Measurements from ENCODE around the gene RNF224.

Gene RNF224

GRCh38 chr9:137192859-137193258 lies 34.4 kb upstream of the RNF224 start:
- DNase-seq = no peak

GRCh38 chr9:137193771-137194170 lies 33.5 kb upstream of the RNF224 start:
- DNase-seq = no peak

GRCh38 chr9:137194388-137194787 lies 32.9 kb upstream of the RNF224 start:
- DNase-seq = no peak

DNA sequence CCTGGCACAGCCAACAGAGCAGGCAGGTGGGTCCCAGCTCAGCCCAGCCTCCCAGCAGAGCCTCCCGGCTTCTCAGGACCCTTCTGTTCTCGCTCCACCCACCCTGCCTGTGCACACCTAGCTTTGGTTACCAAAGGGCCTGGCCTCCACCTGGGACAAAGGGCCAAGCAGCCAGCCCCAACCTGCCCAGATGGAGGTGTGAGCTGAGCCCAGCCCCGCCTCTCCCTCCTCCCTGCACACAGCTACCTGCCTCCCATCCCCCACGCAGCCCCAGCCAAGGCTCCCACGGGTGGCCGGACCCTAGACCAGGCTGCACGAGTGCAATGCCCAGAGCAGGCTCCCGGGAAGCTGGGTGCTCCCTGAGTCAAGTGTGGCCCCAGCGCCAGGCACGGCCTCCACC lies 32.4 kb upstream of the RNF224 start:
- no peak for DNase-seq

- DNase-seq = no peak
Measured at GRCh38 chr9:137195525-137196220, 31.6 kb upstream of the RNF224 start.

GRCh38 chr9:137198051-137198901 lies 29.0 kb upstream of the RNF224 start:
- DNase-seq = no peak

DNA sequence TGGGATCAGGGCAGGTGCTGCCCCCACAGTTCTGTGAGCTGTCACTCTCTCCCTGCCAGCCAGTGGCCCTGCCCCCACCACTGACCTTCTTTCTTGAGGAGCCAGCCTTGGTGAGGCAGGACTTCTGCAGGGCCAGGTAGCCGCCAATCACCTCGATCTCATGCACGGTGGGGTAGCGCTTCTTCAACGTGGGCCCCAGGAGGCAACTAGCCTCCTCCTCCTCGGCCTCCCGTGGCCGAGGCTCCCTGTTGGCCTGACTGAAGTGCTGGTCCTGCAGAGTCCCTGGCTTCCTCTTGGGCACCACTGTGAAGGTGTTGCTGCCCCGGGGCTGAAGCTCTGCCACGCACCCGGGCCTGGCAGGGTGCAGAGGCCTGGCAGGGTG lies 28.4 kb upstream of the RNF224 start:
- no peak for DNase-seq

- no peak for DNase-seq
Measured at GRCh38 chr9:137199411-137200121, 27.7 kb upstream of the RNF224 start.

DNA sequence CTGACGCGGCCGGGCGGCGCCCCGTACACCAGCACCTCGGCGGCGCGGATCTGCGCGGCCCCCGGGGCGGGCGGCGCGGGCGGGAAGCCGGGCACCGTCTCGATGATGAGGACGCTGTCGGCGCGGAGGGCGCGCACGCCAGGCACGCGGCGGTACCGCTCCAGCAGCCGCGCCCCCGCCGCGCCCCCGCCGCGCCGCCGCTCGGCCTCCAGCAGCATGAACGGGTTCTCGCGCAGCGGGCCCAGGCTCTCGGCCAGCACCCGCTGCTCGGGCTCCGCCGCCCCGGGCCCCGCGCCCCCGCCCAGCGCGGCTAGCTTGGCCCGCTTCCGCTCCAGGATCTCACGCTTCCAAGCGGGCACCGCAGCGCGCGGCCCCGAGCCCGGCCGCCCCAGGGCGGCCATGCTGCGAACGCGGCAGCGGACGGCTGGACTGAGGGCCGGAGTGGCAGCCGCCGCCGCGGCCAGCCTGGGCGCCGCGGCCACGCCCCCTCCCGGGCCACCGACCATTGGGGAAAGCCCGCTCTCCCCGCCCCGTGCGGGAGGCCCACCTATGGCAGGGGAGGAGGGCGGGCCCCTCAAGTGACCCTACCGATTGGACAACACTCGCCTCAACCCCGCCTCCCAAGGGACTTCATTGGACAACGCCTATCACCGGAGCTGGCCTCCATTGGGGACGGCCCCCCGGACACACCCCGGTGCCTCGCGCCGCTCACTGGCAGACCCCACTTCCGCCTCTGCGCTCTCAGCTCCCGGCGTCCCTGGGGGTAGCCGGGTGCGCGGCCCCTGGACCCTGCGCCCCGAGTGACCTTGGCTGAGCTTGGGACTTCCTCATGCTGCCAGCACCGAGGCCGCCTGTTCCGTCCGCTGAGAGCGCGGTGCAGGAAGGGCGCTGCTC lies 26.7 kb upstream of the RNF224 start, which contains the start of gene TPRN:
Gene TPRN, minus strand, starts transcription at position 431 of the 894 bp plus-strand sequence. Its CDS starts 30 bp downstream, at position 401.
- DNase-seq = peak; percentile 98 to 99

DNA sequence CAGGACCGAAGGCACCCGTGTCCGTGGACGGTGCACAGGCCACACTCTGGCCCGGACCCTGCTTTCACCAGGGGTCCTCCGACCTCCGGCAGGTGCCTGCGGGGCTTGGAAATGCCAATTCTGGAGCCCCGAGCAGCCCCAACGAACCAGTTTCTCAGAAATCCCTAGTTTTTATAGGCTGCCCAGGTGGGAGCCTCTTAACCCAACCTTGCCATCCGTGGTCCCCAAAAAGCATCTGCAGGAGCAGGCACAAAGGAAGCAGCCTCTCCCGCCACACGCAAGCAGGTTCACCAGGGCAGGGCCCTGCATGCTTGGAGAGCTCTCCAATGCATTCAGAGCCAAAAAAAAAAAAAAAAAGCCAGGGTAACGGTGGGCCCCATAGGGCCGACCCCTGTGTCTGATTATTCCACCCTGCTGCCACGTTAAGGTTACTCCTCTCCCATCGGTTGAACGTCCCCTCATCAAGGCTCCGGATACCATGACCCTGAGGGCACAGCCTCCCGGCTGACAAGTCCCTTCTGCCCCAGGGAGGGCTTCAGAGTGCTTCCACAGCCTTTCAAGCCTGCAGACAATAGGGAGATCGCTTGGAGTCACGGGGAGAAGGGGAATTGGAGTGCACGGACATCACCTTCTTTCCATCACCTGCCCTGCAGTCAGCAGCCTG lies 26.0 kb upstream of the RNF224 start:
- no peak for DNase-seq

DNA sequence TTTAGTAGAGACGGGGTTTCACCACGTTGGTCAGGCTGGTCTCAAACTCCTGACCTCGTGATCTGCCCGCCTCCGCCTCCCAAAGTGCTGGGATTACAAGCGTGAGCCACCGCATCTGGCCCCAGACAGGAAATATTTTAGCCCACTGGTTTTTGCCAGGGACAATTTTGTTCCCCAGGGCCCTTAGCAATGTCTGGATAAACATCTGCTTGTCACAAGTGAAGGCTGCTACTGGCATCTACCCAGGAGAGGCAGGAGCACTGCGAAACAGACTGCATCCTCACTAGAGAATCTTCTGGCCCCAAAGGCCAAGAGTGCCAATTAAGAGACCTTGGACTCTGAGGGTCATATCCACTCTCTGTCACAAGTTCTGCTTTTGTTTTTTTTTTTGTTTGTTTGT lies 24.3 kb upstream of the RNF224 start:
- DNase-seq = no peak

DNA sequence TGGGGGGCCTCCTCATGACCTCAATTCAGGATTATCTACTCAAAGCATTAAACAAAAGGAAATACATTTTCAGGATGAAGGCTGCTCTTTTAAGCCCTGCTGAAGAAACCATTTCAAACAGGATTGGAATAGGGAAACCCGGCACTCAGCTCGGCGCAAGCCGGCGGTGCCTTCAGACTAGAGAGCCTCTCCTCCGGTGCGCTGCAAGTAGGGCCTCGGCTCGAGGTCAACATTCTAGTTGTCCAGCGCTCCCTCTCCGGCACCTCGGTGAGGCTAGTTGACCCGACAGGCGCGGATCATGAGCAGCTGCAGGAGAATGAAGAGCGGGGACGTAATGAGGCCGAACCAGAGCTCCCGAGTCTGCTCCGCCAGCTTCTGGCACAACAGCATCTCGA lies 22.6 kb upstream of the RNF224 start:
- no peak for DNase-seq

DNA sequence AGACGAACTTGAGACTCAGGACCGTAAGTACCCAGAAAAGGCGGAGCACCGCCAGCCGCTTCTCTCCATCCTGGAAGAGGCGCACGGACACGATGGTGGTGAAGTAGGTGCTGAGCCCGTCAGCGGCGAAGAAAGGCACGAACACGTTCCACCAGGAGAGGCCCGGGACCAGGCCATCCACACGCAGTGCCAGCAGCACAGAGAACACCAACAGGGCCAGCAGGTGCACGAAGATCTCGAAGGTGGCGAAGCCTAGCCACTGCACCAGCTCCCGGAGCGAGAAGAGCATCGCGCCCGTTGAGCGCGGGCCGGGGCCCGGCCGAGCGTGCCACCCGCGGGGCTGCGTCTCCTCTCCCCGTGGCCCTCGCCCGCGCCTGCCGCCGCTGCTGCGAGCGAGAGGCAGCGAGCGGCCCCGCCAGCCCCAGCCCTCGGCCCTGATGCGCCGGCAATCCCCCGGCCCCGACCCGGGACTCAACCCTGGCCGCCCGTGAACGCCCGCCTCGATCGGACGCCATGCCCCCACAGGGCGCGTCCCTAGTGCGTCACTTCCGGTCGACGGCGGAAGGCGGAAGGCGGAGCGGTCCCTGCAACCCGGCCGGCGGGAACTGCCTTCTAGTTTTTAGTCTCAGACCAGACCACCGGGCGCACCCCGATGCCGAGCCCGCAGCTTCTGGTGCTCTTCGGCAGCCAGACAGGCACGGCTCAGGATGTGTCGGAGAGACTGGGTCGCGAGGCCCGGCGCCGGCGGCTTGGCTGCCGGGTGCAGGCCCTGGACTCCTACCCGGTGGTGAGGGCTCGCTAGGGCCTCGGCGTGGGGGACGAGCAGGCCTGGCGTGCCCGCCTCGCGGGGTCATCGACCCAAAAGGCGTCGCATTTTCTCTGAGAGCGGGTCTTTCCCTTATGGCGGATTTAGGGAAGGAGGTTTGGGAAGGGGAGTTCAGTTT lies 21.9 kb upstream of the RNF224 start, which contains the start of the genes NDOR1 and TMEM203:
Gene NDOR1, plus strand, starts transcription at position 575 of the 944 bp plus-strand sequence. Its CDS starts 78 bp downstream, at position 653.
Gene TMEM203, minus strand, starts transcription at position 523 of the 944 bp plus-strand sequence. Its CDS starts 234 bp downstream, at position 289.
- peak; percentile 87 to 93 for DNase-seq

DNA sequence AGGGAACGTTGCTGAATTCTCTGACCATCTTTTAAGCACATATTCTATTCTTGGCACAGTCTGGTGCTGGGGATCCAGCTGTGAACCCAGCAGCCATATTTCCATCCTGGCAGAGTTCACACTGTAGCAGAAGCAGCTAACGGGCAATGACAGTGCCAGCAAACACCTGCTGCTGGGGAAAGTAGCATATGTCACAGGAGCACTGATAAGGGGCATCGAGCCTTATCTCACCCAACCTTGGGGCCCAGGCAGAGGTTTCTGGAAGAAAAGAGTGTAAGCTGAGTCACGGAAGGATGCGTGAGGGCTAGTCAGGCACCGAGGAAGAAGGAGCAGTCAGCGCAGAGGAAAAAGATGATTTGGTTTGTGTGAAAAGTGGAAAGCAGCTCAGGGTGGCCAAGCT lies 20.7 kb upstream of the RNF224 start:
- no peak for DNase-seq

DNA sequence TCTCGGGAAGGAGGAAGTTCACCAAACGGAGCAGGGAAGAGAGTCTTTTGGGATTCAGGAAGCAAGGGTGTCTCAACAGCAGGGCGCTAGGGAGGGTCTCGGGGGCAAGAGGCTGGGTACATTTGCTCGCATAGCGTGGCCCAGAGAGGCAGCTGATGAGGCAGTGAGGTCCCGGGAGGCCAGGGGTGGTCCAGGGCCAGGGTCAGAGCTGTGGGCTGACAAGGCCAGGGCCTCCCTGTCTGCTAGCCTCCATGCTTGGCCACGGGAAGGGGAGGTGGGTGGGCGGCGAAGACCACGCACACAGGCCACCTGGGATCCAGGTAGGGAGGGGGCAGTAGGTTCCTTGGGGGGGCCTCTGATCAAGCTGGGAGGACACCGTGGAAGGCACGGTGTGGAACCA lies 15.8 kb upstream of the RNF224 start:
- no peak for DNase-seq

DNA sequence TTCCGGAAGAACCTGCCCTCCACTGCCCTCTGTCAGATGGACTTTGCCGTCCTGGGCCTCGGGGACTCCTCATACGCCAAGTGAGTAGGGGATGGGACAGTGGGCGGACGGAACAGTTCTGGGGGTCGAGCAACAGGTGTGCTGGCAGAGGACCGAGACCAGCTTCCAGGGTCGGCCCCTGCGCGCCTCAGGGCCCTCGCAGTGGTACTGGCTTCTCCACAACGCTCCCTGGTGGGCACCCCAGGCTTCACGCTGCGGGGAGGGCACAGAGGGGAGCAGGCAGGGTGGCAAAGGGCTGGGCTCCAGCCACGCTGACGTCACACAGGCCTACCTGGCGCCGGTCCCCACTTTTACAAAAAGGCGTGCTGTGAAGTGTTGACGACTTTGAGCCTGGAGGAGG lies 14.8 kb upstream of the RNF224 start:
- DNase-seq = no peak

DNA sequence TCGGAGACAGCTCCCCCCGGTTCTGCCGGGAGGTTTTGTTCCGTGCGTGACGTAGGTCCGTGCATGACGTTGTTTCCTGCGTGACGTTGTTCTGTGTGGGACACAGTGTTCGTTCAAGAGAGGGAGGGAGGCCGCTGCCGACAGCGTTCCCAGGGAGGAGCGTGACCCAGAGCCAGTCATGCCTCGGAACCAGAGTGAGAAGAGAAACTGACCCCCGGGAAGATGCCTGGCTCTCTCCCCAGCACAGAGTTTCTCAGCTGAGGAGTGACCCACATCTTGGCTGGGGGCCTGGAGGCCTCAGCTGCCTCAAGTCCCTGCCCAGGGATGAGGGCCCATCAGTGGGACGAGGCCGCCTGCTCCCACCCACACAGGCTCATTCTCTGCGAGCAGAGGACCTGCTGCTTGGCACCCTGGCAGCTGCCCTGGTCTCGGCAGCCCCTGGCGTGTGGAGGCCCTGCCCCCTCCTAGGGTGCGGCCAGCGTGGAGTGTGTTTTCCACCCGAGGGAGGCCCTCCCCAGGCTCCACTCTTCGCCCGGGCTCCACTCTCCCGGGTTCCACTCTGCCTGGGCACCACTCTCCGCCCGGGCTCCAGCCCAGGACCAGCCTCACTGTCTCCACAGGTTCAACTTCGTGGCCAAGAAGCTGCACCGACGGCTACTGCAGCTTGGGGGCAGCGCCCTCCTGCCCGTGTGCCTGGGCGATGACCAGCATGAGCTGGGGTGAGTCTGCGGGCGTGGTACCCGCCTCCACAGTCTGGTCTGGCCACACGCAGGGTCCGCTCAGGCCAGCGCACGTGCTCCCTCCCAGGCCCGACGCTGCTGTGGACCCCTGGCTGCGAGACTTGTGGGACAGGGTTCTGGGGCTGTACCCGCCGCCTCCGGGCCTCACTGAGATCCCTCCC lies 13.9 kb upstream of the RNF224 start:
- DNase-seq = no peak

GRCh38 chr9:137214620-137215019 lies 12.7 kb upstream of the RNF224 start:
- DNase-seq = no peak

All from CD4-positive, alpha-beta T cell treated with Interferon alpha-2 for 1 hour (primary cell).